Activated CD8-positive, alpha-beta memory T cell treated with anti-CD3 and anti-CD28 coated beads for 36 hours (primary cell): ENCODE data around the gene LRRC4C. TPM values are rescaled to one million over a fixed set of nuclear protein-coding genes. Genes with fewer than 3 reads are reported as not detected.

Source experiments
- CTCF ChIA-PET: fragments of 350-600 bp; sonication (Branson Sonifier 250); formaldehyde crosslinking; loops from one replicate; lab custom pipeline; 2021; ENCODE audit warnings: antibody characterized with exemption; lab: Charles Lee
- POLR2A ChIA-PET: fragments of 350-600 bp; sonication (Branson Sonifier 250); formaldehyde crosslinking; loops from one replicate; lab custom pipeline; 2021; ENCODE audit warnings: antibody characterized with exemption; lab: Charles Lee
- total RNA-seq, 2 experiments: library from RNA; stranded (reverse); gene quantifications; one replicate each; pipeline ENCODE4 v1.2.3, GENCODE V29; 2021

Gene LRRC4C
- total RNA-seq, 2 experiments from 2014 or later = not detected

DNA sequence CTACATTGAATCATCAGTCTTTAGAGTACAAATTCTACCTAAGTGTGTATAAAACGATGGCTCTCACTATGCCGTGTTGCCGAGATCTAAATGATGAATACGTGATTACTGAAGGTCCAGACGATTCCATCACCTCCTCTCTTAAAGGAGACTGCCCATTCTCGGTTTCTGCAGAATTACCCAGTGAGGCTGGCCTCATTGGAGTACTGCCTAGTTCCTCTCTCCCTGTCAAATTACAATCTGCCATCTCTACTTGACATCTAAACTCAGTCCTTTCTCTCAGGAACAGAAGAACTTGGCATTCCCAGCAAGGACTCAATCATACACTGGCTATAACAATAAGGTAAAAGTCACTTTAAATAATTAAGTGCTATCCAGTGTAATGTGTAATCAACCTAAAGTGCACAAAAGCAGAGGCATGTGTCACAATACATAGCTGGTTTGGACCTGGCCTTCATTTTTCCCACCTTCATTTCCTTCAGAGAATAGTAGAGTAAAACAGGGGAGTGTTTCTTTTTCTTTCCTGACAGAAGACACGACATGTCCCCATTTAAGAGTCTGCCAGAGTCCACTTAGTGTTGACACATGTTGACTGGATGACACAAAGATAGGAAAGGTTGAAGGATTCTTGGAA is 634.1 kb downstream of the LRRC4C start:
- POLR2A ChIA-PET = no interaction called here
- CTCF ChIA-PET = no interaction called here

DNA sequence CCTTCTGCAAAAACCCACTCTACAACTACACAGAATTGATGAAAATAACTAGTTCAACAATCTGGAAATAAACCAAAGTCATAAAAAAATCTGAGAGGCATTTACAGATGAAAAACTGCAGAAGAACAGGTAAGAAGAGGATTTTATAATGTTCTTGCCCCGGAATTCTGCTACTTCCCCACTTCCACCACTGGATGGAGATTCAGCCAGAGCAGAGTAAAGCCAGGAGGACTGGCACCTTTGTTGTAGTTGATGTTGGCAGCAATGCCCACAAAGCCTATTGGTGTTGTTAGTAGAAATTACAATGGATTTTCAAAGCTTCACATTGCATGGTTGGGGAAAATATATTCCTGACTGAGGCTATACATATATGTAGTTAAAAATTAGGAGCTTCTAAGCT is 640.2 kb downstream of the LRRC4C start:
- ChIA-PET CTCF (no interaction called here), POLR2A (no interaction called here)

DNA sequence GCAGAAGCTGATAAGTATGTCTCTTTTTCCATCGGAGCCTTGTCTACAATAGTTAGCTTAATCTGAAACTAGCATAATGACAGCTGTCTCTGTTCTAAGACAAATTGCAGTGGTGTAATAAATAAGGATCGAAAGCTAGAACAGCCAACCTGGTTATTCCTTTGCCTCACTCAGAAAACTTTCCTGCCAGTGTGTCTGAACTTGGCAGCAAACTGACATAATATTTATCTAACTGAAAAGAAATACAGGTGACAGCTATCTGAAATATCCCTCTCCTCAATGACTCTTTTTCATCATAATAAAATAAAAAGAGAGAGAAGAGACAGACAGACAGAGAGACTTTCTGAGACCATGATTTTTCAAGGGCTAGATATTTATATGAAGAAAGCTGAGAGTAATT is 642.5 kb downstream of the LRRC4C start:
- ChIA-PET CTCF (no interaction called here), POLR2A (no interaction called here)

DNA sequence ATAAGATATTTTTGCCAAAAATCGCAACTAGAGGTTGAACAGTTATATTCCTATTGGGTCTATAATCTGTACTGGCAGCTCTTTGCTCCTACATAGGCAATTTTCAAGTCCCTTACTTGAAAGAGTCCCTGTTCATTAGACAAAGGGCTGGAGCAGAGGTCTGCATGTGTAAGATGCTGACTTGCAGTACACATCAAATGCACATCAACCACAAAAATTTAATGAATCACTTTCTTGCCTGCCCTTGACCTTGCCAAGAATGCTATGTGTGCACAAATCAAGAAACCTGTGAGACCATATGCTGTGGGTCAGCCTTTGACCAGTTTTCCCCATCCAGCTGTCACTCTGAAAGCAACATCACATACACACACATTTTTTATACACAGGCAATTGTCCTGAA is 661.5 kb downstream of the LRRC4C start:
- CTCF ChIA-PET = no interaction called here
- POLR2A ChIA-PET = no interaction called here

- POLR2A ChIA-PET = no interaction called here
- CTCF ChIA-PET = no interaction called here
Measured at GRCh38 chr11:40787224-40787623, 672.2 kb downstream of the LRRC4C start.

- ChIA-PET POLR2A (no interaction called here), CTCF (interaction anchor here (0.5 kb wide), 1 partner anchor 280 kb away, joined by 3 read pairs; no protein-coding TSS in a partner anchor)
Measured at GRCh38 chr11:40763046-40763445, 696.4 kb downstream of the LRRC4C start.

- POLR2A ChIA-PET = no interaction called here
Measured at GRCh38 chr11:40759341-40759740, 700.1 kb downstream of the LRRC4C start.

GRCh38 chr11:40754297-40754696 is 705.2 kb downstream of the LRRC4C start:
- ChIA-PET POLR2A (no interaction called here), CTCF (no interaction called here)

More at GRCh38 chr11:40759341-40759740, 700.1 kb downstream of the LRRC4C start:
- CTCF ChIA-PET = no interaction called here

DNA sequence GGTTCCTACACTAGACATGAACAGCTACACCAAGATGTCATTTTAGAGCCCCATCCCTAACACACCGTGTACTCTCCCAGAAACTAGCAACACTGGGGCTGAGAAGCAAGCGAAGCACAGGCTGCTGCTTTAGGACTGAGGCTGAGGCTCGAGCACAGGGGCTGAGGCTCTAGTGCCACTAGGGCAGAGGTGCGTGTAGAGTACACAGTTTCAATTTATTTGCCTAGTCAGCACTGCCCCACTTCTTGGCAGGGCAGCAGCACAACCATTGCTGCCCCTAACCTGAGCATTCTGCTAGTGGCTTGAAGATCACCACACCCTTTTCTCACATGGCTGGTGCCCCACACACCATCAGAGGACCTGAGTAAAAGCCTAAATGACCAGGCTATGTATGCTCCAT is 713.2 kb downstream of the LRRC4C start:
- CTCF ChIA-PET = no interaction called here

DNA sequence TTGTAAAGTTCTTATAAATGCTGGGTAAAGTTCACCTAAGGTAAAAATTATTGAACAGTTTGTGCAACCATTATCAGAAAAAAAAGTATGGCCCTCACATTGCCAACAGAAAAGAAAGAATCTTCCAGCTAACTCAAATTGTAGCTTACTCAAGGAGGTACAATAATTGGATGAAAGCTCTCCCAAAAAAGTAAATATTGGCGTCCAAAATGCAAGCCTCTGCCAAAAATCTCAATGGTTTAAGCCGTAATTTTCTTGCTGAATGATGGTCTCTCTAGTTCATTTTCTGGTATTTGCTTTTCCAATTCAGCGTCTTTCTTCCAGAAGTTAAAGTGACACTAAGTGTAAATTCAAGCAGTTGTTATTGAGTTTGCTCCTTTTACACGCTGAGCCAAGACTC is 727.3 kb downstream of the LRRC4C start:
- ChIA-PET POLR2A (no interaction called here), CTCF (no interaction called here)

More for the DNA sequence above, 713.2 kb downstream of the LRRC4C start:
- POLR2A ChIA-PET = no interaction called here

DNA sequence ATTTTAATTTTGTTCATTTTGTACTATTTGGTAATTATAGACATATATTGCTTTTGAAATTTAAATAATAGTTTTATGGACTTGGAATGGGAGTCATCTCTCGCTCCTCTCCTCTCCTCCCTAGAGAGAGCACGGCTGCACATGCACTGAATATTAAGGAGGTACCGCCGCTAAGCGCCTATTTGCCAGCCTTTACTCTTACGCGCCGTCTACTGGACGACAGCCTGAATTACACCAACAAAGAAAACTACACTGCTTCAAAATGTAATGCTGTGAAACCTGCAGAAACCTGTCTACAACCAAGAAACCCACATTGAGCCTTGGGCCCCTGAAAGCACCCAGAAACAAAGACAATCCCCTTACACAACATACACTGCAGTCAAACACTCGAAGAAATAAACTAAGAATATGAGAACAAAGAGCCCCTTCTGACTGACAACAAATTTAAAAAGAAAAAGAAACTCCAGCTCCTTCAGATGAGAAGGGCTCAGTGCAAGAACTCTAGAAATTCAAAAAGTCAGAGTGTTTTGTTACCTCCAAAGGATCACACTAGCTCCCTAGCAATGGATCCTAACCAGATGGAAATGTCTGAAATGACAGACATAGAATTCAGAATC is 737.2 kb downstream of the LRRC4C start:
- CTCF ChIA-PET = no interaction called here
- POLR2A ChIA-PET = no interaction called here

GRCh38 chr11:40716344-40717130 is 742.9 kb downstream of the LRRC4C start:
- POLR2A ChIA-PET = no interaction called here
- CTCF ChIA-PET = no interaction called here

- ChIA-PET POLR2A (no interaction called here), CTCF (no interaction called here)
Measured at GRCh38 chr11:40713083-40713482, 746.4 kb downstream of the LRRC4C start.

- POLR2A ChIA-PET = no interaction called here
- CTCF ChIA-PET = no interaction called here
Measured at GRCh38 chr11:40701027-40701426, 758.4 kb downstream of the LRRC4C start.

DNA sequence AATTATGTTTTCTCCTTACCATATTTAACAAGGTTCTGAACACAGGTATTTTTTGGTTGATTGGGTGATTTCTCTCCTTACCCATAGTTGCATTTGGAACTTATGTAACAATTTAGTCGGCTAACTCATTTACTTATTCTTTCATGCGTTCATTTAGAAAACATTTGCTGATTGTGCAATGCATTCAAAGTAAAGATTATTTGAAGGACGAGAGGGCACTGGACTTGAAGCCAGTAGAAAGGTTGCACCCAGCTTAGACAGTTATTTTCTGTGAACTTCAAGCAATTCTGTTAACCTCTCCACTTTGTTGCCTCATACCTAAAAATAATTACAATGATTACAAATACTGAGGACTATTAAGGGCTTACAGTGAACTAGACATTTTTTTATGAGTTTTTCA is 769.6 kb downstream of the LRRC4C start:
- CTCF ChIA-PET = no interaction called here
- POLR2A ChIA-PET = no interaction called here

- POLR2A ChIA-PET = no interaction called here
- CTCF ChIA-PET = no interaction called here
Measured at GRCh38 chr11:40688369-40688768, 771.1 kb downstream of the LRRC4C start.

DNA sequence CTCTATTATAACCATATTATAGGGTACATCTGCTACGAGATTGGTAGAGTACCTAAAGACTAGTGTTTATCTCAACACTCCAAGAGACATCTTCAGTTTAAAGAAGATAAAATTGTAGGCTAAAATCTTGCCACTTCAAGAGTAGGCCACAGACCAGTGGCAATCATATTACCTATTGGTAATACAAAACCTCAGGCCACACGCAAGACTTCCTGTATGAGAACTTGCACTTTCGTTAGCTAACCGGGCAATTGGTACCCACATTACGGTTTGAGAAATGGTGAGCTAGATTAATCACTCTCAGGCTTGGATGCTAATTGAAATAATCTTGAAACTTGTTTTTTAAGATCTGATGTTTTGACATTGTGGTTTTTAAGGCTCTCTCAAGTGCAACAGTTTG is 772.7 kb downstream of the LRRC4C start:
- CTCF ChIA-PET = no interaction called here
- POLR2A ChIA-PET = no interaction called here

DNA sequence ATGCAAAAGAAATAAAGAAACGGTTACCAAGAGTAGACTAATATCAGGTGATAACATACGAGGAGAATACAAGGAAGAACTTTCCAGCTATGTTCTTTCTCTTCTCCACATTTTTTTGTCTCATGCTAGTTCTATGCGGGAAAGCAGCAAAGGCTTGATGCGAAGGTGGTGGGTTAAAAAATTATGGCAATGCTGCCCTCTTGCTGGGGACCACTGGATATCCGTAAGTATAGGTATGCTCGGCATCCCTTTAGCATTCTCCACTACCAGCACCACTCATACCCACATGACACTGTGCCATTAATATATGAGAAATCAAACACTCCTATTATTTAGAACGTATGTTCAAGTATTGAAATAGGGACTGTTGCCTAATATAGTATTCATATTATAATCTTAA is 776.4 kb downstream of the LRRC4C start:
- POLR2A ChIA-PET = interaction anchor here (0.5 kb wide), 1 partner anchor 48 kb away, joined by 4 read pairs; no protein-coding TSS in a partner anchor
- CTCF ChIA-PET = no interaction called here

DNA sequence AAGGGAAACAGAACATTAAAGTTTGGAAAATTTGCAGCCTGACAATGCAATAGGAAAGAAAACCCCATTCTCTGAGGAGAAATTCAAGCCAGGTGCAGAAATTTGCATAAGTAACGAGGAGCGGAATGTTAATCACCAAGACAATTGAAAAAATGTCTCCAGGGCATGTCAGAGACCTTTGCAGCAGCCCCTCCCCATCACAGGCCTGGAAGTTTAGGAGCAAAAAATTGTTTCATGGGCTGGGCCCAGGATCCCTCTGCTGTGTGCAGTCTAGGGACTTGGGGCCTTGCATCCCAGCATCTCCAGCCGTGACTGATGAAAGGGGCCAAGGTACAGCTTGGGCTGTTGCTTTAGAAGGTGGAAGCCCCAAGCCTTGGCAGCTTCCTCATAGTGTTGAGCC is 780.2 kb downstream of the LRRC4C start:
- ChIA-PET CTCF (no interaction called here), POLR2A (no interaction called here)

- CTCF ChIA-PET = no interaction called here
- POLR2A ChIA-PET = no interaction called here
Measured at GRCh38 chr11:40647295-40647694, 812.2 kb downstream of the LRRC4C start.

- POLR2A ChIA-PET = no interaction called here
- CTCF ChIA-PET = interaction anchor here (0.7 kb wide), 1 partner anchor 10 kb away, joined by 3 read pairs; no protein-coding TSS in a partner anchor
Measured at GRCh38 chr11:40642284-40642683, 817.2 kb downstream of the LRRC4C start.
